Heart left ventricle (tissue), 13 donors: ENCODE results near the gene KNCN.

Source experiments
- CTCF ChIP-seq, 12 donors: fragments of 200-600 bp; sonication (generic) in 4 of 12; IDR thresholded peaks; one replicate each; pipeline versions ENCODE4 v1.5.0 to v1.8.0; 2018 to 2022; ENCODE audit warnings: antibody characterized with exemption in 12 of 12, mild to moderate bottlenecking in 5 of 12
- POLR2A ChIP-seq, 2 donors: fragments of 450-650 bp; IDR thresholded peaks; one replicate each; pipeline ENCODE4 v1.6.1; 2017; ENCODE audit warnings: antibody characterized with exemption in 2 of 2, mild to moderate bottlenecking in 2 of 2, moderate library complexity in 2 of 2
- donor health status: ischemic (EF 13 %, LVEDD 7.1; RV severe dilation, severe dysfunction).
- donor health status: DM: no; HTN: yes; CAD: no.
- donor health status: DM: no; HTN: no; CAD: no.
- donor health status: ischemic (EF 25% LVEDD 6.9; RV normal size, moderate dysfunction).
- donor health status: ischemic (EF 25% LVEDD 5.7; RV mildly dilated, moderate dysfunction).
- donor health status: ischemic (EF 35%, LVEDD 5.7; RV mildly dilated, moderate dysfunction).
- donor health status: nonischemic (EF 11% LVEDD 7.7; RV severe dilation, severe dysfunction).
- donor health status: DM: yes; HTN: yes; CAD: no.
- donor health status: PGD.
- donor health status: ischemic (EF 29% LVEDD 5.4; RV normal size, mild dysfunction).
- donor health status: nonischemic (EF 23%, LVEDD 6.1; RV moderate dilation, normal function).

GRCh38 chr1:46552357-46553237, 1.1 kb upstream of the KNCN start:
- TF ChIP-seq CTCF (IDR thresholded peaks at IDR 0.05) (no peak), POLR2A (IDR thresholded peaks at IDR 0.05) (no peak)
